HL-60 (cell line): Measurements from ENCODE around the gene MAGOH.
A peak's percentile ranks its signal among the peaks of the same experiment; 100 is the strongest.

Source experiments
- DNase-seq, 2 experiments: peaks; one replicate each; pipeline ENCODE4 v3.0.0-alpha.2; 2010 to 2020; ENCODE audit warnings: low read depth in 1 of 2, low spot score in 1 of 2
- H3K27ac ChIP-seq: fragments of 250-450 bp; sonication (Bioruptor Pico); replicated peaks from 2 replicates; pipeline ENCODE4 v1.5.1; 2020; ENCODE audit warnings: mild to moderate bottlenecking, moderate library complexity
- H3K27me3 ChIP-seq: fragments of 250-450 bp; sonication (Bioruptor Pico); 2 replicates; pipeline ENCODE4 v1.5.1; 2021; ENCODE audit warnings: mild to moderate bottlenecking, moderate library complexity; ENCODE audit not compliant: insufficient read depth, poor library complexity, severe bottlenecking
- H3K4me3 ChIP-seq: replicated peaks from 2 replicates; pipeline ENCODE4 v1.5.1; 2011; ENCODE audit warnings: mild to moderate bottlenecking, control low read depth, low read length; ENCODE audit not compliant: insufficient read depth
- CTCF ChIP-seq: IDR thresholded peaks from one replicate; pipeline ENCODE4 v1.5.1; 2011; ENCODE audit warnings: low read length, control low read depth, inconsistent platforms; ENCODE audit not compliant: insufficient read depth
- GABPA ChIP-seq: IDR thresholded peaks from 2 replicates; pipeline ENCODE4 v1.6.1; 2012; ENCODE audit warnings: low read depth
- POLR2AphosphoS5 ChIP-seq: IDR thresholded peaks from 2 replicates; pipeline ENCODE4 v1.6.1; 2012; ENCODE audit warnings: low read depth
- REST ChIP-seq: IDR thresholded peaks from 2 replicates; pipeline ENCODE4 v1.6.1; 2012; ENCODE audit warnings: low read depth; ENCODE audit not compliant: insufficient replicate concordance
- SPI1 ChIP-seq: IDR thresholded peaks from 2 replicates; pipeline ENCODE4 v1.6.1; 2012; ENCODE audit warnings: low read depth, mild to moderate bottlenecking, borderline replicate concordance

Gene MAGOH

GRCh38 chr1:53241828-53242227 is 3.5 kb upstream of the MAGOH start:
- TF ChIP-seq CTCF (no peak), GABPA (no peak), REST (no peak), POLR2AphosphoS5 (no peak), SPI1 (no peak)
- no peak overlapping the region for H3K4me3 ChIP-seq

GRCh38 chr1:53237638-53238037 is 680 bp downstream of the MAGOH start:
- peak overlapping the region; percentile 96 for H3K4me3 ChIP-seq
- no peak for TF ChIP-seq CTCF
- TF ChIP-seq GABPA = no peak
- H3K27ac ChIP-seq = peak overlapping the region; percentile 76
- no peaks in the 10 kb centered on the region for H3K27me3 ChIP-seq
- DNase-seq = no peak

More at GRCh38 chr1:53241828-53242227, 3.5 kb upstream of the MAGOH start:
- Histone ChIP-seq H3K27ac (no peak overlapping the region), H3K27me3 (no peaks in the 10 kb centered on the region)
- DNase-seq = no peak

- Histone ChIP-seq H3K27me3 (no peaks in the 10 kb centered on the region), H3K4me3 (peak overlapping the region; percentile 86), H3K27ac (peak overlapping the region; percentile 89)
- TF ChIP-seq REST (no peak), GABPA (no peak), POLR2AphosphoS5 (no peak)
- DNase-seq = no peak
Observed at GRCh38 chr1:53220962-53221286, 17.4 kb downstream of the MAGOH start.

GRCh38 chr1:53220171-53220961 is 18.0 kb downstream of the MAGOH start, which contains the start of gene CZIB:
Gene CZIB (minus strand): TSS chr1:53220634. CDS start chr1:53220575, 59 bp downstream.
- peak within 1 kb of the TSS; percentile 89 for H3K27ac ChIP-seq

More at GRCh38 chr1:53220171-53220961, 18.0 kb downstream of the MAGOH start, which contains the start of gene CZIB:
- TF ChIP-seq SPI1 = no peak
- TF ChIP-seq CTCF = no peak
- peak; percentile 68 for TF ChIP-seq GABPA
- TF ChIP-seq REST = peak; percentile 49
- peak; percentile 92 for TF ChIP-seq POLR2AphosphoS5
- Histone ChIP-seq H3K4me3 (peak within 1 kb of the TSS; percentile 86), H3K27me3 (no peaks in the 10 kb centered on the region)
- peak; percentile 86 to 94 for DNase-seq
